ENCODE results near the gene AUTS2.

AUTS2 gene

DNA sequence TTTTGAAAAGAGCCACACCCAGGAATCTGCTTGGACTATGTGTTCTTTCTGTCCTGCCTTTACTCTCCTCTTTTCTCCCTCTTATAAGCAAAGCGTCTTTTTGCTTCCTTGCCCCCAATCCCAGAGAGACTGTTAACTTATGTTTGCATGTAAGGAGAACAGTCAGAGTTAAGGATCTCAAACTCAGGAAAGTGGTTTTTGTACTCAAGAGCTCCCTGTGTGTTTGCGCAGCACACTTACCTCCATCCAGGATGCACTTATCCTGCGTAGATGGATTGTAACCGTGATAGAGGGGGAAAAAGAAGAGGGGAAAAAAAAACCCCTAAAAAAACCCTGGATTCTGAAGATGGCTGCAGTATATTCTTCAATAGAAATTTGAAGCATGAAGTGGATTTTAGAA is 228.9 kb downstream of the AUTS2 start:
- DNase-seq = no peak

DNA sequence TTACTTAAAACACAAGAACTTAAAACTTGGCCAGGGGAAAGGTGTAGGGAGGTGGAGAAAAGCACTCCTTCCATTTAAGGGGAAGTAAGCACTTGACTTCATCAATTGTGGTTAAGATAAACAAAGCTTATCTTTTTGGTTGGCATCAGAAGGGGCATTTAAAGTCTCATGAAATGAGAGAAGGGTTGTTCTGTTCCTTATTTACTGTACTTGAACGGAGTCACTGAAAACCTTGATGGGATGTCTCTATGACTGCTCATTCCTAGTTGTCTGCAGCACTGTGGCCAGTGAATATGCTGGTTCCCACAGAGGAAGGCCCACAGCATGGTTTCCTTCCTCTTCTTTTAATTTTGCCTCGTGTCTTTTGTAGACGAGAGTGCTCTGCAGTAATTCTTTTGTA is 229.3 kb downstream of the AUTS2 start:
- DNase-seq = no peak

DNA sequence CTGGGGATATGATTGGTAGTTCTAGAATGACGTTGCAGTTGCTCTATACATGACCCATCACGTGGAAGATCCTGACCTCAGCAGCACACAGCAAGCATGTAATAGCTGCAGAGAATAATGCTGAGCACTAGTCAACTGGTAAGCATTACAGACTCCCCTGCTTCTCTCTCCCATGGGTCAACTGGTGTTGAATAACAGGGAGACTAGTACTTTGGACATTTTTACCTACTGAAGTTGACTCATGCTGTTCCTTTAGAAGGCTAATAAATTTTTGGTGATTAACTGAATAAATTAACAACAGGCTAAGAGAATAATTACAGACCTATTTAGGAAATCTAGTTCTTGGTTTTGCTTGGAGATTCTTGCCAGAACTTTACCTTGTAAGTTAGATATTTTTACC is 234.1 kb downstream of the AUTS2 start:
- no peak for DNase-seq

DNA sequence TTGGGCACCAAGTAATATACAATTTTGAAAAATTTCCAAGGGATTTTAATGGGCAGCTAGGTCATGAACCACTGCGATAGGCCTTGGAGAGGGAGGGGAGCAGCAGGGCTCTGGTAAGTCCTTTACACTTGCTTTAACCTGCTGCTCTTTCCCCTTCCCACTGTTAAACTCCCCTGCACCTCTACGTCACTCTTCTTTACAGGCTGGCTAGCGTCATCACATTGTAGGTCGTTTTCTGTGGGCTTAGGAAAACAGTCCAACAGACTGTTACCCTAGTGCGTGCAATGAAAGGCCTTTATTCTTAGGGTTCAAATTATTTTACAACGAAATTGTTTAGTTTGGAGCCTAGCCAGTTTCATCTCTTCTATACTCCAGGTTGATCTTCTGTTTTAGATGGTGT is 235.7 kb downstream of the AUTS2 start:
- no peak for DNase-seq

DNA sequence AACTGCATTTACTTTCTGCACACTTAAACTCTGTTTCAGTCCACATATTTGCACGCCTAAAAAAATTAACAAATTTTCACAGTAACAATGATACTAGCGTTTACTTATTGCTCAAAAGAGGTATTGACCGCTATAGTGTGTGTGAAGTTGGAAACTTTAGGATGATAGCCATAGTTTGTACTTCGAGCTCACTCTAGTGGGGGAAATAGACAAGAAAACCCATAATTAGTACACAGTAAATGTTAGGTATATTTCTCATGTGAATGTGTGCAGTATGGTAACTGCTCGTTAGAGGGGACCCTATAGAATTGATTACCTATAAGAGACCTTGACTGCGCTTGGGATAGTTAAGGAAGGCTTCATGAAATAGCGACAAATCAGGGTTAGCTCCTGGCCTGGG is 238.4 kb downstream of the AUTS2 start:
- DNase-seq = no peak

DNA sequence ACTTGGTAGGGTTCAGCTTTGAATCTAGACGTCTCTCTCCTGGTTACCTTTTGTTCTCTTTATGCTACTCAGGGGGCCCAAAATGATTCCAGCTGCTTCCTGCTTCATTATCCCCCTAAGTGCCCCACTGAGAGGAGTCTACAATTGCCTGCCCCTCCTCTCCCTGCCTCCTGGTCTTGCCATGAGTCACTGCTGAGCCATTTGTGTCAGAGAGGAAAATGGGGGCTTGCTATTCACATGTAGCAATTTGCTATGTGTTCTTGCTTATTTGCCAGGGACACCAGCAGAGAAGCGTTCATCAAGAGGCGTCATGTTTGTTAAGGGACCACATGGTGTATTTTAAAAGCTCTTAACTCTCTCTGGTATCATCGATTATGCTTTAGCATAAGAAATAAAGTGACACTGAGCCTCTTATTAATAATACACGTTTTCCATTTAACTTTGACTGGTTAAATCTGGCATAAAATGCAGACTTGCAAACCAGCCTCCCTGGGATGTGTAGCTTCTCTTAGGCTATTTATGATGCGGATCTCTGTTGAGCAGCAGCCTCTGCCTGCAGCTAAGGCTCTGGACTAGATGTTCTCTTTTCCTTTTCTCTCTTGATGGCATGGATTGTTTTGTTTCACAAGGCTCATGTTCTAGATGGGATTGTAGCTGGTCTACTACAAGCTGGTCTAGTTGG is 239.3 kb downstream of the AUTS2 start:
- DNase-seq = no peak

DNA sequence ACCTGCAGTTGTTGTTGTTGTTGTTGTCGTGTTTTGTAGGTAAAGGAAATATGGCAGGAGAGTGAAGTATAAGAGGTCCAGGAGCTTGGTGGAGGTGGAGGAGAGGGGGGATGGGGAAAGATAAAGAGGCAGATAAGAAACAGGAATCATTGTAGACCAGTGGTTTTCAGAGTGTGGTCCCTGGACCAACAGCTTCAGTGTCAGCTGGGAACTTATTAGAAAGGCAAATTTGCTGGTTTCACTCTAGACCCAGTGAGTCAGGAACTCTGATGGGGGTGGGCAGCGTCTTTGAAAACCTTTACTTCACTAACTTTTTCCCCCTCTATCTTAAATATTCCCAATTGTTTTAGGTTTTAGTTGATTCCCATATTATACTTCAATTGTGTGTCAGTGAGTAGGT is 241.5 kb downstream of the AUTS2 start:
- DNase-seq = no peak

DNA sequence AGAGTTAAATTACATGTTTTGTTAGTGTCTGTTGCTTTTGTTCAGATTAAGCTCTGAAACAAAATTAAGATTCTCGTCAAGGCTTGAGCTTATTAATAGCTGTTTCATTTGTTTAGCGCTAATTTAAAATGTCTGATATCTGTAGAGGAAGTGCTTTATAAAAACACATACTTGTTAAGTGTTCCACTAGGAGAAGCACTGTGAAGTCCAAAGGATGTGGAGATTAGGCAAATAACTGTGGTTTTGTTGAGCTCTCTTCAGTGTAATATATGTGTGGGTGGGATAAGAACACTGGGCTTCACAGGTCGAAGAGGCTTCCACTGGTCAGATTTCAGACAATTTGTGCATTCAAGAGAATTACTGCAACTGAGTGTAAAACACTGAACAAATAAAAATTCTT is 242.0 kb downstream of the AUTS2 start:
- DNase-seq = no peak

DNA sequence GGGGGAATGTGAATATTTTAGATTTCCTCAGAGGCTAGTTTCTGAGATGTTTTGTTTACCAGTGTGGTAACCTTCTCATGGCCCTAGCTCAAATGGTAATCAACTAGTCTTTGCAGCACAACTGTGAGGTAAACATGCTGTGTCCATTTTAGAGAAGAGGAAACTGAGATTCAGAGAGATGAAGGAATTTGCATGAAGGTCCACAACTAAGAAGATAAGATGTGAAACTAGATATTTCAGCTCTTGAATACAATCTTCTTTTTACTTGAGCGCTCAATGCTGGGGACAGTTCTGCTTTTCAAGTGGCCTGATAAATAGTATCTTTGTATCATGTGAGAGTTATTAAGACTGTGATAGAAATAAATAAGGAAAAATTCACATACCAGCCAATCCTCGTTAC is 245.4 kb downstream of the AUTS2 start:
- DNase-seq = no peak

DNA sequence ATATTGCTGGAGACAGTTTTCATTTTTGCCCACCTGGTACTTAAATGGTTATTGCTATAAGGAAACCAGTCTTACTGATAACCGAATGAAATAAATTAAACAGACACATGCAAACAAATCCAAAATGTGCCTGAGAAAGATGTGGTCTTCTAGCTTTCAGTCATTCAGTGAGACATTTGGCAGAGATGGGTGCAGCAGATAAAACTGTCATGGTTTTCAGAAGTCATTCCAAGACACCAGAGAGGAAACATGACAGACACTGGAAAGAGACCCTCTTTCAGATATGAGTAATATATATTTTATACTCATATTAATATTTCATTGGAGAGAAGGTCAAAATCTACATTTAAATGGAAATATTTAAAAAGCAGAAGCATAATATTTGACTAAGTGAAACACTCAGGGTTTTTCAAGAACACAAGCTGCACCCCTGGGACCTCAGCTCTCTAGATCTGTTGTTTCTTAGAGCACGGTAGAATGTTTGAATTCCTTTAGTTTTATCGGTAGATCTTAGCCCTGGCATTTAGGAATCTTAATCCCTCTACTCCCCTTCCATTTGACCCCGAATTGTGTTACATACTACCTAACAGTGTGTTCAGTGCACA is 246.1 kb downstream of the AUTS2 start:
- no peak for DNase-seq

DNA sequence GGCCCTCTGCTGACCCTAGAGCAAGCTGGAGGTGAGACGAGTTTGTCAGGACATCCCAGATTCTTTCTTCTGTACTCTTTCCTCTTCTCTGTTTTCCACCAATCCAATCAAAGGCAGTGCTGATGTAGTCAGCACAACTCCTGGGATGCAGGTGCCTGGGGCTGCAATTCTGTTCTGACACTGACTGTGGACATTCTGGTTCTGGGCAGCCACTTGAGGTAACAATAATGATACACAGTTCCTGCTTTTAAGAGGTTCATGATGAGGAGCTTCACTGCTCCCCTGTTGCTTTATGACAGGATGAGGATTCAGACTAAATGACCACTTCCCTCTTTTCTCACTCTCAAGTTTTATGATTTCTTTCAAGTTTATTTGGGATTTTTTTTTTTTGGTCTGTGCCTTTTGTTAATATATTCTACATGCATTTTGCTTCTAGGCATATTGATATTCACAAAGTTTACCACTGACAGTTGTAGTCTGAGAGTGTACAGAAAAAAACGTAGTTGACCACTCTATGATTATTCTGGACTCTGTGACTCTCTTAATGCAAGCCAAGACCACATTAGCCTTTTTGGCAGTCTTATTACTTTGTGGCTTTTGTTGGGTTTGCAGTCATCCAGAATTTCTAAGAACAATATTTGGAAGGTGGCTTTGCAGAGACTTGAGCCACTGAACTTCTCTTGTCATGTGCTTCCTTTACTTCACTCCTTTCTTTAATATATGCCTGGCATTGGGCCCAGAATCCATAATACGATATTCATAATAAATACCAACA is 247.6 kb downstream of the AUTS2 start:
- no peak for DNase-seq

DNA sequence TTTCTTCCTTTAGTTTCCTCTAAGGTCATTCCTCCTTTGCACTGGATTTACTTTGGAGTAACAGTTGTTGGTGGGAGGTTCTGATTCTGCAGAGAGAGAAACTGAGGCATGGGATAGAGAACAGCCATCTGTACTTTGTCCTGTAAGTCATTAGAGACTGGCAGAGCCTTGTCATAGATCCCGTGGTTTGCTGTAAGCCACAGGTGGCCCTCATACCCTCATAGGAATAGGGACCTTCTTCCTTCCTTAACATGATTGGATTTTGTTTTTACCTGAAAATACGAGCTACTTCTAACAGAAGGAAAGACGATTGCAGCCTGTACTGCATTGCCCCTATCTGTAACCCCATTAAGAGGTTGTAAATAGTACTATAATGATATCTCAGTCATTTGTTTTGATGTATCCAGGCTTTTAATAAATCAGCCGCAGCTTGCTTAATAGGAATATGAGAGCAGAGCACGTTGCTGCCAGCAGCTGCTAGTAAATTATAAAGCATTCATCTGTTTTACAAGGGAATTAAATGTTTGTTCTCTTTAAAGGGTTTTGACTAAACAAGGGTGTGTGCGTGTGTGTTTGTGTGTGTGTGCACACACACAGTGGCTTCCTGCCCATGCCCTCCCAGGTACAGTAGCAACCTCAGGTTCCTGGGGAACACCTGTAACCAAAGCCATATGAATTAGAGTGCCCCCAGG is 249.8 kb downstream of the AUTS2 start:
- DNase-seq = no peak

DNA sequence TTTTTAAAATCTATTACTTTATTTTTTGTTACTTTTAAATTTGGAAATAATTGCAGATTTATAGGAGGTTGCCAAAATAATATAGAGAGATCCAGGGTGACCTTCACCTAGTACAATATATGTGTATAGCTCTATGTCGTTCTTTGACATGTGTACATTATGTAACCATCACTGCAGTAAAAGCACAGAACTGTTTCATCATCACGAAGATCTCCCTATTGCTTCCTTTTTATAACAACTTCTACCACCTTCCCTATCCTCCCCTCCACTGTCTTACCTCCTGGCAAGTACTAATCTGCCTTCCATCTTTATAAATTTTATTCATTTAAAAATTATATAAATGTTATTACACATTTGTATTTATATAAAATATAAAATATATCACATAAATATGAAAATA is 251.0 kb downstream of the AUTS2 start:
- DNase-seq = no peak

DNA sequence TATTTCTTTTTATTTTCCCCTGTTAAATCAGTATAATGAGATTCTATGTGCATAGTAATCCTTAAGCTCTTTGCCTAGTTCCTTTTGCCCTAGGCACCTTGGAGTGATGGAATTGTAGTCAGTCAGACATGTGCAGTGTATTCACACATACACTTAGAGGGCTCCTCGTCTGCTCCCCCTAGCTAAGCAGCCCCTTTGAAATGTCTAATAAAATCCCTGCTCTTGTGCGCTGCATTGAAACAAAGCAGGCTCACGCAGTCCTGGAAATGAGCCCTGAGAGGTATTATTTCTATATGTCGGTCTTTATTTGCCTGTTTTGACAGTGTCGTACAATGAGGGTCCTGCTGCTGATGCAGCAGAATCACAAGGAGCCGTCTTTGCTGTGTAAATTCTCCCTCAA is 258.7 kb downstream of the AUTS2 start:
- no peak for DNase-seq

DNA sequence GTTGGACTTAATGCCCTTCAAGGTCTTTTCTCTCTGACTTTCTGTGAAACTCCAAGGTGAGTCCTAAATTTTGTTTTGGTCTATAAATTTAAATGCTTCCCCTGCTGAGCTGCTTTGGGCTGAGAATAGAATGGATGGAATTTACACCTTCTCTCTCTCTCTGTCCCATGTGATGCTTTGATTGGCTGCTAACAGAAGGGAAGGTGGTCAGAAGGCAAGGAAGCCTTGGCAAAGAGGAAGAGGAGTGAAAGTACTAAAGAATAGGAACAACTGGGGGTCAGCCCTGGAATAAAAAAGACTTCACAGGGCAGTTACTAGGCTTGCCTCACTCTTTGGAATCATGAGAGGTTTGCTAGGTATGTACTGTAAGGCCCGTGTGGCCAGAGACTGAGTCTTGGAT is 260.2 kb downstream of the AUTS2 start:
- DNase-seq = no peak

DNA sequence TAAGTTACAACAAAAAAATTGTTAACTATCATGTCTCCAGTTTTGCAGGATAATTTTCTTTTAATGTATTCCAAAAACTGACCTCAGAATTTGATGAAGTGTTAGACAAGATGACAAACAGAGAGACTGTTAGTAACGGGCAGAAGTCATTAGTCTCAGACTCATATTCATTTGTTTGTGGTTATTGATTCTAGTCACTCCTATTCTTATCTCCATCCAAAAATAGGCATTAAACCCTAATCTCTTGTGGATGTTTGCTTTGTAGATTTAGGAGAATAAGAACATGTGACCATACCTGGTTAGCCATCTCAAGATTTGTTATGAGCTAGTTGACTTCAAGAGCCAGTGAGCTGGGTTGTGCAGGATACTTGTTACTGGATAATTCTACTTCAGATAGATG is 261.1 kb downstream of the AUTS2 start:
- DNase-seq = no peak

DNA sequence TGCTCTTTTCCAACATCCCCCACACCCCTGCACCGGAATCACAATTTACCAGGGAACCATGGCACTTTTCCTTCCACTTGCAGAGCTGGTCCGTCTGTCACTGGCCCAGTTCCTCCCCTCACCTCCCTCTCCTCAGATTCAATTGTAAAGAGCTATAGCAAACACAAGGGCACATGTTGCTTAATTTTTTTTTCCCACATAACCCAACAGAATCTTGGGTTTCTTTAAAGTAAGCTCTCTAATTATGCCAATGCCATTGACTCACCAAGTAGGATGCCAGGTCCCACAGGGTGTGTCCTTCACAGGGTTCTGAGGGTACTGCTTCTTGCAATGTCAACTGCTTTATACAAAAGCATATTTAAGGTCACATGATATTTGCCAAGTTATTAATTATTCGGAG is 262.2 kb downstream of the AUTS2 start:
- DNase-seq = no peak

DNA sequence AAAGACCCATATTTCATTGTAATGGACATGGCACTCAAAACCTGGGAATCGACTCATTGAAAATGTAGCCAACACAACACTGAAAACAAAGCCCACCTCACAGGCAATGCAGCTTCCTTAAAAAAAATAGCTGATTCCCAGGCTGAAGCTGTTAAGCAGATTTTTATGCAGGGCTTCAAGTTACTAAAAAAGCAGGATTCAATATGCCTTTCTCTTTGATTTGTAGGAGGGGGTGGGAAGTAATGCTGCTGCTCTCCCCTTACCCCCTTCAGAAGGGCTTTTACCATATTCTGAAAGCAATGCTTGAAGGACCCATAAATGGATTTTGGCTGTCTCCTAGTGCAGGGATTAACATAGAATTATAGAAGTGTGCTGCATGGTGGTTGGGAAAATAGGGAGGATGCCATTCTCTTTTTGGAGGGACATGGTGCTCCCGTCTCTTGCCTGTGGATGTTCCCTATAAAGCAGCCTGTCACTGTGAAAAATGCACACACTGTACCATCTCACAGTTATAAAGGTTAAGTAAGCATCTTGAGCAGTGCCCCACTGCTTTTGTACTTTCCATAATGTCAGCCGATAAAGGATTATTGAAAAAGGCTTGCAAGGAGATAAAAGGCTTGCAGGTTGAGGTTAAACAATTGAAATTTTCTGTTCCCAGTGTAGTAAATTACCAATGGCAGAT is 262.8 kb downstream of the AUTS2 start:
- DNase-seq = no peak

DNA sequence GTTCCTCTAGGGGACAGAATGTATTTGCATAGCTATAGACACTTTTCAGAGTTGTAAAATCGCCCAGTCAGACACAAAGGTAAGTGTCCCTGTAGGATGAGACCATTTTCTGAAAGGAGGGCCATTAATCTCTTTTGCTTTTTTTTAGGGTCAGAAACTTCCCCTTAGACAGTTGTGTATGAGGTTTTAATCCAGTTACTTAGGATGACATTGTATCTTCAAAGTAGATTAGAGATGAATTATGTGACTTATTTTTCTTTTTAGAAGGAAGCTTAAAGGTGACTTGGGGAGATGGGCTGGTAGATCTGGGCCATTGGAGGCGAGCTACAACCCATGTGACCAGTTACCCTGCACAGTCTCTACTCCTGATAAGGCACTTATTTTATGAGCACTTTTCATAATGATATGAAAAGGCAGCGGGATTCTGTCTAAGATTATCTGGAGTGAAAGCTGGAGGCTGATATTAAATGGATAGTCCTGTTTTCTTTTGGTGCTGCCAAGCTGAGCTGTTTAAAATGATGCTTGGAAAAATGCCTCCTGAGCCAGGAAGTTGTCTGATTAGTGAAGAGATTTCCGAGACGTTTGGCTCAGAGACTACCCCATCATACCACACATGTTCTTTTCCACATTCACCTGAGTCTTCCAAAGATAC is 264.3 kb downstream of the AUTS2 start:
- no peak for DNase-seq

DNA sequence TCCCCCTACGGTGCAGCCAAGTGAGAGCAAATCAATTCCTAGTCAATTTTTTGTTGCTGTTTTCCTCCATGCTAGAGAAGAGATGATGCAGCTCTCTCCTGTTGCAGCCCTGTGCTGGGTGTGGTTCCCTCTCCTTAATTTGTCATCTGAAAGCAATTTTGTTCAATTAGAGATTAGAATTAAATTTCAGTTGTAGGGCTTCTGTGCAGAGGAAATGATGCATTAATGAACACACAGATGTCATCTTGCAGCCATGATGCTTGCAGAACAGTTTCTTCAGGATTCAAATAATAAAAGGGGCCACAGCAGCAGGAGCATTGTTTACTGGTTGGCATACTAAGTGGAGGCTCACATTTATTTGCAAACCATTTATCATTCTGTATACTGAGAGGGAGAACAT is 266.0 kb downstream of the AUTS2 start:
- no peak for DNase-seq

DNA sequence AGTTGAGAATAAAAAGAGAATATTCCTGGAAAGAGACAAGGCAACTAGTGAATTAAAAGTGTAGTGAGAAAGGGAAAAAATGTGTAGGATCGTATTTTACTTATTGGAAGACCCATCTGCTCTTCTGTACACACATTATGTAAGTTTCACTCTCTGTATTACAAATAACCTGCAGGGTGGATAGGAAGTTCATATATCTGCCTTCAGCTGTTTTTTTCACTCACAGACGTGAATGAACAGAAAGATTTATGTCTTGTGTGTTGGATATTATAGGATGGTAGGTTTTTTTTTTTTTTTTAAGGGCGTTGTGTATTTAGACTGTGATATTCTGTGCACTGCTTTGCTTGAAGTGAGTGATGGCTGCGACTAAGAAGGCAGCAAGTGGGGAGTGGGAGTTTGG is 266.5 kb downstream of the AUTS2 start:
- no peak for DNase-seq

DNA sequence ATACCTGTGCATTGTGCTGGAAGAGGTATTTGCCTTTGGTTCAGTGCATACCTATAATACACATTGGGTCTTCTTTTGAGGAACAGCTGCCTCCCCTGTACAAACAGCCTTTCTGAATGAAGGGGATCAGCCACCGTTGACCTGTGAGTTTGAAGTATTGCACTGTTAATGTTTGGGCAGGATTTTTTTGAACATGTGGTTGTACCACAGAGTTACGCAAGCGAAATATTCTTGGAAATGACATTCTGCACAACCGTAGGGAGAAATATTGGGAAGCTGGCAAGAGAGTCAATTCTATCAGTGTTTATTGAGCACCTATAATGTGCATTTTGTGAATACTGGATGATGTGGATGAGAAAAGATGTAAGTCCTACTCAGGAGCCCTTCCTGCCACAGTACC is 270.6 kb downstream of the AUTS2 start:
- no peak for DNase-seq

Data from activated CD4-positive, alpha-beta T cell treated with anti-CD3 and anti-CD28 coated beads, Interleukin-2, amount 50 U/mL, for 48 hours (primary cell).